Fibroblast of lung (primary cell): ENCODE data around the gene OSBP2.

Experiments
- EZH2 ChIP-seq: IDR thresholded peaks from 2 replicates; pipeline ENCODE4 v1.5.1; 2012; ENCODE audit warnings: low read length, control low read depth, mild to moderate bottlenecking; ENCODE audit errors: missing control alignments
- TF ChIP-seq, protein P1 (sequence below), 2 donors: IDR thresholded peaks in 1 of 2; conservative IDR thresholded peaks in 1 of 2; 1 replicate in 1 of 2; 2 replicates in 1 of 2; pipeline ENCODE4 v1.5.1; 2011 to 2012; ENCODE audit warnings: low read length in 2 of 2, control low read depth in 1 of 2, inconsistent platforms in 1 of 2, low read depth in 1 of 2, mild to moderate bottlenecking in 1 of 2

DNA sequence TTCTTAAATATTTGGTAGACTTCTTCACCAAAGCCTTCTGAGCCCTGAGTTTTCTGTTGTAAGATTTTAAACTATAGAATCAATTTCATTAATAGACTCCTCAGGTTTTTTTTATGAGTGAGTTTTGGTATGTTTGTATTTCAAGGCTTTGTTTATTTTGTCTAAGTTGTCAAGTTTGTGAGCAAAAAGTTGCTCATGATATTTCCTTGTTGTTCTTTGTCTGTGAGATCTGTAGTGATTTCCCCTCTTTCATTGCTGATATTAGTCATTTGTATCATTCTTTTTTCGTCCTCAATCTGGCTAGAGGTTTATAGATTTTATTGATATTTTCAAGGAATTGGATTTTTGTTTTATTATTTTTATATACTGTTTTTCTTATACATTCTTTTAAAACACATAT is 152.9 kb downstream of the OSBP2 start:
- TF ChIP-seq, protein P1, sequence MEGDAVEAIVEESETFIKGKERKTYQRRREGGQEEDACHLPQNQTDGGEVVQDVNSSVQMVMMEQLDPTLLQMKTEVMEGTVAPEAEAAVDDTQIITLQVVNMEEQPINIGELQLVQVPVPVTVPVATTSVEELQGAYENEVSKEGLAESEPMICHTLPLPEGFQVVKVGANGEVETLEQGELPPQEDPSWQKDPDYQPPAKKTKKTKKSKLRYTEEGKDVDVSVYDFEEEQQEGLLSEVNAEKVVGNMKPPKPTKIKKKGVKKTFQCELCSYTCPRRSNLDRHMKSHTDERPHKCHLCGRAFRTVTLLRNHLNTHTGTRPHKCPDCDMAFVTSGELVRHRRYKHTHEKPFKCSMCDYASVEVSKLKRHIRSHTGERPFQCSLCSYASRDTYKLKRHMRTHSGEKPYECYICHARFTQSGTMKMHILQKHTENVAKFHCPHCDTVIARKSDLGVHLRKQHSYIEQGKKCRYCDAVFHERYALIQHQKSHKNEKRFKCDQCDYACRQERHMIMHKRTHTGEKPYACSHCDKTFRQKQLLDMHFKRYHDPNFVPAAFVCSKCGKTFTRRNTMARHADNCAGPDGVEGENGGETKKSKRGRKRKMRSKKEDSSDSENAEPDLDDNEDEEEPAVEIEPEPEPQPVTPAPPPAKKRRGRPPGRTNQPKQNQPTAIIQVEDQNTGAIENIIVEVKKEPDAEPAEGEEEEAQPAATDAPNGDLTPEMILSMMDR (conservative IDR thresholded peaks at IDR 0.05 in 1 of 2, IDR thresholded peaks at IDR 0.05 in 1 of 2; ENCODE audit: low read depth in 1 of 2, low read length in 2 of 2): no peak
- TF ChIP-seq EZH2: no peak
